Stomach (tissue), 9 donors: ENCODE results near the gene RABAC1. TPM values are rescaled to one million over a fixed set of nuclear protein-coding genes. Genes with fewer than 3 reads are reported as not detected.

ENCODE experiments used
- DNase-seq, 2 donors: peaks; one replicate each; pipeline versions ENCODE4 v3.0.0 to v3.0.0-alpha.2; 2013 to 2019
- H3K27ac ChIP-seq, 5 donors: fragments of 200-600 bp in 4 of 5; sonication (generic) in 4 of 5; one replicate each; pipeline ENCODE4 v1.5.1; 2013 to 2019; ENCODE audit warnings: mild to moderate bottlenecking in 1 of 5, moderate library complexity in 1 of 5
- H3K27me3 ChIP-seq, 3 donors: fragments of 200-600 bp; sonication (generic); one replicate each; pipeline ENCODE4 v1.5.1; 2017 to 2019; ENCODE audit warnings: mixed run types in 1 of 3
- H3K36me3 ChIP-seq, 4 donors: fragments of 200-600 bp; sonication (generic); 1 replicate in 3 of 4; 2 replicates in 1 of 4; pipeline ENCODE4 v1.5.1; 2016 to 2019
- H3K4me1 ChIP-seq, 4 donors: fragments of 200-600 bp; sonication (generic); one replicate each; pipeline ENCODE4 v1.5.1; 2016 to 2019
- H3K4me3 ChIP-seq, 4 donors: fragments of 200-600 bp; sonication (generic) in 3 of 4; one replicate each; pipeline ENCODE4 v1.5.1; 2016 to 2019; ENCODE audit warnings: mild to moderate bottlenecking in 1 of 4
- H3K9me3 ChIP-seq, 4 donors: fragments of 200-600 bp; sonication (generic); one replicate each; pipeline ENCODE4 v1.5.1; 2016 to 2019
- CTCF ChIP-seq, 7 experiments: fragments of 450-650 bp in 4 of 7; fragments of 200-600 bp in 3 of 7; sonication (generic) in 3 of 7; IDR thresholded peaks; one replicate each; pipeline ENCODE4 v1.5.1; 2016 to 2019; ENCODE audit warnings: antibody characterized with exemption in 7 of 7, control low read depth in 2 of 7, mild to moderate bottlenecking in 1 of 7
- EP300 ChIP-seq: sonication (generic); formaldehyde crosslinking; IDR thresholded peaks from one replicate; pipeline ENCODE4 v1.6.1; 2017; ENCODE audit warnings: antibody characterized with exemption
- POLR2A ChIP-seq, 4 donors: fragments of 450-650 bp; IDR thresholded peaks; one replicate each; pipeline ENCODE4 v1.6.1; 2016; ENCODE audit warnings: antibody characterized with exemption in 4 of 4, control low read depth in 2 of 4, mild to moderate bottlenecking in 1 of 4, moderate library complexity in 1 of 4
- POLR2AphosphoS5 ChIP-seq, 3 donors: sonication (generic); formaldehyde crosslinking; IDR thresholded peaks; one replicate each; pipeline ENCODE4 v1.6.1; 2016; ENCODE audit warnings: antibody characterized with exemption in 3 of 3
- WGBS, 5 donors: extraction: QIAGEN DNeasy Blood & Tissue Kit in 3 of 5; methylation state at CpG; one replicate each; pipeline versions ENCODE4 v1.1.5 to v1.1.7; 2013 to 2018; 5-methylcytosine and 5-hydroxymethylcytosine counted together
- intact Hi-C: fragments of 100-400 bp; cut with DNase I; formaldehyde crosslinking; loops from one replicate; pipeline ENCODE4 v1.15.1; 2023; ENCODE audit warnings: low total_unique reads
- polyA plus RNA-seq, 3 donors: library from polyadenylated mRNA; stranded (reverse); fragments of 200-250 nt; gene quantifications; one replicate each; pipeline ENCODE4 v1.2.3, GENCODE V29; 2013
- total RNA-seq, 5 donors: library from RNA; depleted of rRNA; stranded (reverse); fragments of >200 nt; gene quantifications; one replicate each; pipeline versions ENCODE4 v1.1.0 to v1.2.3, GENCODE V29; 2014 to 2016
- donor health status: healthy with polysubstance abuse.
- donor health status: Bipolar disorder and iron deficiency.
- donor health status: healthy.

The RABAC1 gene
- total and polyA plus RNA-seq, 8 donors, result 44.6 to 499 (median 132) TPM

DNA sequence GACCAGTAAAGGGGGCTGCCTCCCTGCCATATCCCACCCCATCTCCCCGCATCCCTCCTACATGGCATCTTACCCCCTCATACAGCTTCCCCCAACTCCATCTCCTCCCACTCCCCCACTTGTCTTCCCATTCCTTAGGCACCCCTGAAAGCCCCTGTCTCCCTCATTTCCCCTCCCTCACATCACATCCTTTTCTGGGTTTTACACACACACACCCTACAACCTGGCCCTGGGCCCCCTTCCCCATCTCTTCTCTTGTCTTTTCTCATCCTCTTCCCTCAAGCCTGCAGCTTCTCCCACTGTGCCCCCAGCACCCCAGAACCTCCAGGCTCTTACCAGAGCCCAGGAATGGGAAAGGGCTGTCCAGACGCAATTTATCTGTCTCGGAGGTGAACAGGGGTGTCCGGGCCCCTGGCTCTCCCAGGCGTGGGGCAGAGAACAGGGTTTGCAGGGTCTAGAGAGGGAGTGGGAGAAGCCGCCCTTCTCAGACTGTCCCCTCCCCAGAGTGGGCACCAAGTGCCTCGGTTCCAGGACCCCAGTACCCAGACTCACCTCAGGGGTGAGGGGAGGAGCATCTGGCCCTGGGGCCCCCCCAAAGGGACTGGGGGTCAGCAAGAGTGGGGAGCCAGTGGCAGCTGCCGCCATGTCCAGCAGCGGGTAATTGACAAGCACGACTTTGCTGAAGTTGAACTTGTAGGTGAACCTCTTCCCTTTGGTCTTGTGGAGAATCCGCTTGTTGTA lies 50.2 kb downstream of the RABAC1 start:
- no peaks in the 10 kb centered on the region for H3K9me3 ChIP-seq

DNA sequence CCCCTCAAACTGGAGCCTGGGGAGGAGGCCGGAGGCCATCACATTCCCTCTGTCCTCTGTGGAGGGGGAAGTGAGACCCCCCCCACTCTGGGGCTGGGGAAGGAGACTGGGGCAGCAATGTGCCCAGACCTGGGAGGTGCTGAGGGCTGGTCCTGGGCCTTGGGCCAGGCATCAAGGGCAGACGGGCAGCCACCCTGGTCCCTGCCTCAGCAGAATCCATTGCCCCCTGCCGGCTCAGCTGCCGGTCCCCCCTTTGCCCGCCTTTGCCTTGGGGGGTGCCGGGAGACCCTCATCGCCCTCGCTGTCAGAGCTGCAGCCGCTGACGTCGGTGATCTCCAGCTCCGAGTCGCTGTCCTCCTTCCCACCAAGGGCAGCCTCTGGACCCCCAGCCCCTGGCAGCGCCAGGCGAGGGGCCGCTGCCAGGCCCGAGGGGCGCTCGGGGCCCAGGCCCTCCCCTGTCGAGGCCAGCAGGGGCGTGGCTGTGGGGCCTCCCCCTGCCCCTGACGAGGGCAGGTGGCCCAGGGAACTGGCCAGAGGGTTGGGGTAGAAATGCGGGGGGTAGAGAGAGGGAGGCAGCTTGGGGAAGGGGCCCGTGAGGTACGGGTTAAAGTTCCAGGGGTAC lies 51.0 kb downstream of the RABAC1 start:
- Histone ChIP-seq H3K4me3 (no peak overlapping the region), H3K9me3 (no peaks in the 10 kb centered on the region), H3K27me3 (peaks cover 4 to 33% (median 22%) of the 10 kb centered on the region in 3 donors), H3K27ac (no peak overlapping the region), H3K36me3 (peaks cover 30 to 58% (median 49%) of the 10 kb centered on the region in 4 donors), H3K4me1 (peaks cover 13 to 39% (median 35%) of the 10 kb centered on the region in 4 donors)
- intact Hi-C loops, result no loop called here
- DNase-seq, result no peak
- 80 to 87% (median 82%) methylated on average over 22 to 25 of the region's 25 CpGs for WGBS, 5 donors
- TF ChIP-seq POLR2A (IDR thresholded peaks at IDR 0.05) (no peak), EP300 (no peak), CTCF (IDR thresholded peaks at IDR 0.05) (no peak), POLR2AphosphoS5 (IDR thresholded peaks at IDR 0.05) (no peak)

More for the DNA sequence above, 50.2 kb downstream of the RABAC1 start:
- 73 to 84% (median 81%) methylated on average over 11 of the region's 11 CpGs for WGBS, 5 donors
- H3K36me3 ChIP-seq, result peaks cover 22 to 50% (median 41%) of the 10 kb centered on the region in 4 donors
- no peak overlapping the region for H3K4me3 ChIP-seq
- intact Hi-C loops, result no loop called here
- DNase-seq, result no peak
- peaks cover 7 to 41% (median 30%) of the 10 kb centered on the region in 3 donors for H3K27me3 ChIP-seq
- TF ChIP-seq POLR2A (IDR thresholded peaks at IDR 0.05), result no peak
- no peak overlapping the region for H3K27ac ChIP-seq
- H3K4me1 ChIP-seq, result peaks cover 8 to 39% (median 33%) of the 10 kb centered on the region in 4 donors

DNA sequence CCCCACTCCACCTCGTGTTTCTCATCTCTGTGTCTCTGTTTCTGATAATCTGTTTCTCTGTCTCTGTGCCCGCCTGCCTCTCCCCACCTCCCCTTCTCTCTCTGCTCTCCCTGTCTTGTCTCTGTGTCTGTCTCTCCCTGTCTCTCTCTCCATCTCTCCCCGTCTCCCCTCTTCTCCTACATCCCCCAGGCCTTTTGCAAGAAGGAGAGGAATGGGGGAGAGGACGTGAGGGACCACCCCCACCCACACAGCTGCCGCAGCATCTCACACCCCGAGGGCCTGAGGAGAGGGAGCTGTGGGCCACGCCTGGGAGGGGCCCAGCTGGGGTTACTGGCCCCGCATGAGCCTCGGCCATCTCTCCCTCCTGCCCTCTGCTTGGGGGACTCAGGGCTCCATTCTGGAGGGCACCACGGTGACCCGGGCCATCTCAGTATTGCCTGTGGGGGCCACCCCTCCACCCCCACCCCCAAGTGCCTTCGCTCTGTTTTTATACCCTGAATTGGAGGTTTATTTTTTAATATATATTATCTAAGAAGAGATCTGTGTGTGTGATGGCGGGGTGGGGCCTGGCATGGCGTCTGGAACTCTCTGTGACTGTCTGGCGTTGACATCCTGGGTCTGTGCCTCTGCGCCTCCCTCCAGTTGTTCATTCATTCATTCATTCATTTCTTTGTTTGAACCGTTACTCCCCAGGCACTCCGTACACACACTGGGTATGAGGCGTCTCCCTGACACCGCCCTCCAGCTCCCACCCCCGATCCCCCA lies 52.0 kb downstream of the RABAC1 start:
- Histone ChIP-seq H3K36me3 (peaks cover 40 to 68% (median 59%) of the 10 kb centered on the region in 4 donors), H3K4me1 (peaks cover 11 to 37% (median 32%) of the 10 kb centered on the region in 4 donors), H3K9me3 (no peaks in the 10 kb centered on the region), H3K4me3 (no peak overlapping the region), H3K27me3 (peaks cover 0 to 23% (median 12%) of the 10 kb centered on the region in 3 donors), H3K27ac (no peak overlapping the region)
- intact Hi-C loops, result no loop called here
- TF ChIP-seq POLR2AphosphoS5 (IDR thresholded peaks at IDR 0.05) (no peak), POLR2A (IDR thresholded peaks at IDR 0.05) (no peak), CTCF (IDR thresholded peaks at IDR 0.05) (no peak), EP300 (no peak)
- WGBS, 5 donors, result 74 to 82% (median 77%) methylated on average over 21 of the region's 21 CpGs
- DNase-seq, result no peak

Other genes starting within 250 kb of the RABAC1 start
- gene CEACAM6, start 203.8 kb downstream of the RABAC1 start, total RNA-seq, result 10 to 100 TPM in 2 of 5 donors, 1 to 10 TPM in 1, not detected in 2; 5.5 to 16.2 (median 14.7) TPM
- 10 to 100 TPM in 1 of 3 donors, 1 to 10 TPM in 2; 1.7 to 29.6 (median 7.8) TPM for gene CEACAM6, start 203.8 kb downstream of the RABAC1 start, polyA plus RNA-seq
- not detected for gene CEACAM3, start 162.7 kb downstream of the RABAC1 start, total RNA-seq
- gene CEACAM3, start 162.7 kb downstream of the RABAC1 start, polyA plus RNA-seq, result under 1 TPM in 2 of 3 donors, not detected in 1; 0.13 to 0.31 TPM
- gene LYPD4, start 114.6 kb downstream of the RABAC1 start, total RNA-seq, result not detected
- gene LYPD4, start 114.6 kb downstream of the RABAC1 start, polyA plus RNA-seq, result not detected
- not detected for gene DMRTC2, start 114.3 kb downstream of the RABAC1 start, total RNA-seq
- gene DMRTC2, start 114.3 kb downstream of the RABAC1 start, polyA plus RNA-seq, result not detected
- gene RPS19, start 99.1 kb downstream of the RABAC1 start, total RNA-seq, result 1,000 to 10,000 TPM in 3 of 5 donors, 100 to 1,000 TPM in 2; 394 to 1,489 (median 1,008) TPM
- gene RPS19, start 99.1 kb downstream of the RABAC1 start, polyA plus RNA-seq, result 1,000 to 10,000 TPM; 2,818 to 4,242 (median 2,979) TPM
- 1 to 10 TPM in 2 of 5 donors, not detected in 3; 2.4 to 3.5 TPM for gene CD79A, start 82.0 kb downstream of the RABAC1 start, total RNA-seq
- 10 to 100 TPM in 1 of 3 donors, 1 to 10 TPM in 2; 1.5 to 18.7 (median 3.2) TPM for gene CD79A, start 82.0 kb downstream of the RABAC1 start, polyA plus RNA-seq
- 100 to 1,000 TPM in 4 of 5 donors, 10 to 100 TPM in 1; 40.8 to 329 (median 224) TPM for gene ARHGEF1, start 76.1 kb downstream of the RABAC1 start, total RNA-seq
- 100 to 1,000 TPM in 2 of 3 donors, 10 to 100 TPM in 1; 62.0 to 109 (median 106) TPM for gene ARHGEF1, start 76.1 kb downstream of the RABAC1 start, polyA plus RNA-seq
- not detected for gene ERFL, start 30.9 kb downstream of the RABAC1 start, total RNA-seq
- gene ERFL, start 30.9 kb downstream of the RABAC1 start, polyA plus RNA-seq, result under 1 TPM in 1 of 3 donors, not detected in 2; 0.25 TPM
- under 1 TPM in 1 of 5 donors, not detected in 4; 0.29 TPM for gene ATP1A3, start 34.9 kb upstream of the RABAC1 start, total RNA-seq
- under 1 TPM in 2 of 3 donors, not detected in 1; 0.12 to 0.45 TPM for gene ATP1A3, start 34.9 kb upstream of the RABAC1 start, polyA plus RNA-seq
- gene GRIK5, start 110.9 kb upstream of the RABAC1 start, total RNA-seq, result 10 to 100 TPM in 2 of 5 donors, 1 to 10 TPM in 3; 2.2 to 74.1 (median 8.3) TPM
- gene GRIK5, start 110.9 kb upstream of the RABAC1 start, polyA plus RNA-seq, result 1 to 10 TPM in 2 of 3 donors, under 1 TPM in 1; 0.92 to 3.1 (median 1.1) TPM
- 10 to 100 TPM in 2 of 5 donors, 1 to 10 TPM in 3; 4.6 to 17.0 (median 8.8) TPM for gene ZNF574, start 116.8 kb upstream of the RABAC1 start, total RNA-seq
- gene ZNF574, start 116.8 kb upstream of the RABAC1 start, polyA plus RNA-seq, result 1 to 10 TPM; 5.5 to 5.7 (median 5.5) TPM
- gene POU2F2, start 173.1 kb upstream of the RABAC1 start, total RNA-seq, result 10 to 100 TPM in 2 of 5 donors, 1 to 10 TPM in 1, under 1 TPM in 2; 0.89 to 23.3 (median 3.9) TPM
- 1 to 10 TPM in 2 of 3 donors, under 1 TPM in 1; 0.68 to 2.7 (median 1.8) TPM for gene POU2F2, start 173.1 kb upstream of the RABAC1 start, polyA plus RNA-seq